Dendritic cell treated with granulocyte-macrophage colony-stimulating factor and Interleukin-4, amounts not matched to agents 40 ng/mL and 50 ng/mL, for 4 days (primary cell): ENCODE data around the gene RAPSN.

ENCODE experiments used
- H3K27ac Mint-ChIP-seq: one replicate; pipeline ENCODE4 v1.8.0; 2022; ENCODE audit warnings: mild to moderate bottlenecking, mixed read lengths
- H3K27me3 Mint-ChIP-seq: one replicate; pipeline ENCODE4 v1.8.0; 2022; ENCODE audit warnings: mild to moderate bottlenecking, mixed read lengths
- H3K36me3 Mint-ChIP-seq: one replicate; pipeline ENCODE4 v1.8.0; 2022; ENCODE audit warnings: low read depth, mixed read lengths
- H3K4me1 Mint-ChIP-seq: one replicate; pipeline ENCODE4 v1.8.0; 2022; ENCODE audit warnings: low read depth, mixed read lengths
- H3K4me3 Mint-ChIP-seq: one replicate; pipeline ENCODE4 v1.8.0; 2022; ENCODE audit warnings: mild to moderate bottlenecking, moderate library complexity, mixed read lengths
- H3K9me3 Mint-ChIP-seq: one replicate; pipeline ENCODE4 v1.8.0; 2022; ENCODE audit warnings: mixed read lengths
- intact Hi-C: fragments of 100-400 bp; cut with micrococcal nuclease; formaldehyde crosslinking; loops from one replicate; pipeline ENCODE4 v1.15.0; 2022

RAPSN gene

GRCh38 chr11:47389577-47390421 lies 59.1 kb downstream of the RAPSN start:
- Mint-ChIP-seq H3K4me1 (peaks cover 94% of the 10 kb centered on the region), H3K27ac (peak overlapping the region; percentile 100), H3K9me3 (no peaks in the 10 kb centered on the region), H3K27me3 (no peaks in the 10 kb centered on the region), H3K36me3 (peaks cover 79% of the 10 kb centered on the region), H3K4me3 (peak overlapping the region; percentile 77)
- intact Hi-C loops = no loop called here

GRCh38 chr11:47388697-47389576 lies 60.0 kb downstream of the RAPSN start:
- Mint-ChIP-seq H3K4me3 (peak overlapping the region; percentile 77), H3K27ac (peak overlapping the region; percentile 100), H3K4me1 (peaks cover 89% of the 10 kb centered on the region), H3K36me3 (peaks cover 71% of the 10 kb centered on the region), H3K27me3 (no peaks in the 10 kb centered on the region), H3K9me3 (no peaks in the 10 kb centered on the region)
- intact Hi-C loops = no loop called here

- Mint-ChIP-seq H3K9me3 (no peaks in the 10 kb centered on the region), H3K4me3 (peak overlapping the region; percentile 77), H3K4me1 (peaks cover 87% of the 10 kb centered on the region), H3K36me3 (peaks cover 69% of the 10 kb centered on the region), H3K27ac (peak overlapping the region; percentile 100), H3K27me3 (no peaks in the 10 kb centered on the region)
- intact Hi-C loops = no loop called here
These were observed 60.8 kb downstream of the RAPSN start for GRCh38 chr11:47387944-47388696.
